Body of pancreas (tissue), 4 donors: ENCODE data around the gene ADAMTS3. TPM values are rescaled to one million over a fixed set of nuclear protein-coding genes. Genes with fewer than 3 reads are reported as not detected.

Experiments
- ATAC-seq: fragments of 150-250 bp; one replicate; pipeline ENCODE4 v1.9.1; 2016
- DNase-seq, 4 donors: peaks; one replicate each; pipeline ENCODE4 v3.0.0-alpha.2; 2019
- H3K27ac ChIP-seq, 4 donors: fragments of 200-600 bp; sonication (generic); 1 replicate in 3 of 4; 2 replicates in 1 of 4; pipeline versions ENCODE4 v1.5.1 to v1.6.1; 2016 to 2019; ENCODE audit warnings: mild to moderate bottlenecking in 1 of 4, mixed read lengths in 1 of 4, moderate library complexity in 1 of 4
- H3K27me3 ChIP-seq, 2 donors: fragments of 200-600 bp; sonication (generic); one replicate each; pipeline ENCODE4 v1.6.0; 2016; ENCODE audit warnings: mild to moderate bottlenecking in 1 of 2
- H3K36me3 ChIP-seq, 2 donors: fragments of 200-600 bp; sonication (generic); replicated peaks in 1 of 2; 2 replicates each; pipeline ENCODE4 v1.5.1; 2016; ENCODE audit warnings: low read depth in 2 of 2; ENCODE audit not compliant: insufficient read depth in 1 of 2
- H3K4me1 ChIP-seq: fragments of 200-600 bp; sonication (generic); one replicate; pipeline ENCODE4 v1.6.0; 2016
- H3K4me3 ChIP-seq, 2 donors: fragments of 200-600 bp; sonication (generic); 1 replicate in 1 of 2; 2 replicates in 1 of 2; pipeline ENCODE4 v1.5.1; 2016 to 2019
- H3K9me3 ChIP-seq, 3 donors: fragments of 200-600 bp; sonication (generic); 1 replicate in 2 of 3; 2 replicates in 1 of 3; pipeline ENCODE4 v1.5.1; 2016
- POLR2A ChIP-seq, 3 donors: fragments of 450-650 bp; IDR thresholded peaks; one replicate each; pipeline ENCODE4 v1.6.1; 2016; ENCODE audit warnings: antibody characterized with exemption in 3 of 3, mild to moderate bottlenecking in 2 of 3
- WGBS, 2 donors: methylation state at CpG; one replicate each; pipeline ENCODE4 v1.1.5; 2017; 5-methylcytosine and 5-hydroxymethylcytosine counted together
- intact Hi-C: fragments of 100-400 bp; cut with DNase I; formaldehyde crosslinking; loops from one replicate; pipeline ENCODE4 v1.15.1; 2023
- total RNA-seq, 2 donors: library from RNA; depleted of rRNA; stranded (reverse); fragments of >200 nt; gene quantifications; one replicate each; pipeline ENCODE4 v1.1.0, GENCODE V29; 2016
- TF ChIP-seq, protein P1 (sequence below), 7 experiments: fragments of 450-650 bp in 4 of 7; fragments of 200-600 bp in 3 of 7; sonication (generic) in 3 of 7; IDR thresholded peaks; one replicate each; pipeline ENCODE4 v1.5.1; 2016 to 2019; ENCODE audit warnings: antibody characterized with exemption in 7 of 7

The ADAMTS3 gene
- total RNA-seq, 2 donors from 2014 or later = 0.26 to 0.33 TPM

- H3K9me3 ChIP-seq = no peaks in the 10 kb centered on the region
- 62% methylated on average over 1 of the region's 1 CpG for WGBS, 2 donors
- H3K4me1 ChIP-seq = no peaks in the 10 kb centered on the region
- DNase-seq (no peak), ATAC-seq (no peak)
- no peaks in the 10 kb centered on the region for H3K36me3 ChIP-seq
- no peak for TF ChIP-seq POLR2A (IDR thresholded peaks at IDR 0.05)
- TF ChIP-seq, protein P1, sequence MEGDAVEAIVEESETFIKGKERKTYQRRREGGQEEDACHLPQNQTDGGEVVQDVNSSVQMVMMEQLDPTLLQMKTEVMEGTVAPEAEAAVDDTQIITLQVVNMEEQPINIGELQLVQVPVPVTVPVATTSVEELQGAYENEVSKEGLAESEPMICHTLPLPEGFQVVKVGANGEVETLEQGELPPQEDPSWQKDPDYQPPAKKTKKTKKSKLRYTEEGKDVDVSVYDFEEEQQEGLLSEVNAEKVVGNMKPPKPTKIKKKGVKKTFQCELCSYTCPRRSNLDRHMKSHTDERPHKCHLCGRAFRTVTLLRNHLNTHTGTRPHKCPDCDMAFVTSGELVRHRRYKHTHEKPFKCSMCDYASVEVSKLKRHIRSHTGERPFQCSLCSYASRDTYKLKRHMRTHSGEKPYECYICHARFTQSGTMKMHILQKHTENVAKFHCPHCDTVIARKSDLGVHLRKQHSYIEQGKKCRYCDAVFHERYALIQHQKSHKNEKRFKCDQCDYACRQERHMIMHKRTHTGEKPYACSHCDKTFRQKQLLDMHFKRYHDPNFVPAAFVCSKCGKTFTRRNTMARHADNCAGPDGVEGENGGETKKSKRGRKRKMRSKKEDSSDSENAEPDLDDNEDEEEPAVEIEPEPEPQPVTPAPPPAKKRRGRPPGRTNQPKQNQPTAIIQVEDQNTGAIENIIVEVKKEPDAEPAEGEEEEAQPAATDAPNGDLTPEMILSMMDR (IDR thresholded peaks at IDR 0.05) = no peak
- no peak overlapping the region for H3K27ac ChIP-seq
- intact Hi-C loops = no loop called here
- H3K27me3 ChIP-seq = no peaks in the 10 kb centered on the region
- H3K4me3 ChIP-seq = no peak overlapping the region
These were observed 119.3 kb downstream of the ADAMTS3 start for GRCh38 chr4:72449705-72450104.

DNA sequence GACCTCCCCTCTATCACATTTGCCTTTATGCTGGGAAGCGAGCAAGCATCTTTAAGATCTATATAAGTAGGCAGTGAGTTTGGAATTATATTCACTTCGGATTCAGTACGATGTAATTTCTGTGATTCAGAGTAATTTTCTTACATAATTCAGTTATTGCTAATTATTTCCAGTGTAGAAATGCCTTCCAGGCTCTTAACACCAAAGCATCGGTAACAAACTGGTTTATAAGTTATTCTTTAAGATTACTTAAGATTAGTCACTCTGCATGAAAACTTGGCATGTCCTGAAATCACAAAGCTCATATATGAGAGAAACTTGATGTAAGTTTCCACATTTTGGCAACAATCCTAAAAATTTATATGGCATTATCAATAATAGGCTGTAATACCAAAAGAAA, 120.8 kb downstream of the ADAMTS3 start:
- H3K9me3 ChIP-seq = no peaks in the 10 kb centered on the region
- intact Hi-C loops = no loop called here
- H3K36me3 ChIP-seq = no peaks in the 10 kb centered on the region
- DNase-seq (no peak), ATAC-seq (no peak)
- no peaks in the 10 kb centered on the region for H3K4me1 ChIP-seq
- no peaks in the 10 kb centered on the region for H3K27me3 ChIP-seq
- TF ChIP-seq, protein P1 (IDR thresholded peaks at IDR 0.05) = no peak
- no peak for TF ChIP-seq POLR2A (IDR thresholded peaks at IDR 0.05)
- 61 to 83% methylated on average over 4 of the region's 4 CpGs for WGBS, 2 donors
- H3K4me3 ChIP-seq = no peak overlapping the region
- H3K27ac ChIP-seq = no peak overlapping the region

DNA sequence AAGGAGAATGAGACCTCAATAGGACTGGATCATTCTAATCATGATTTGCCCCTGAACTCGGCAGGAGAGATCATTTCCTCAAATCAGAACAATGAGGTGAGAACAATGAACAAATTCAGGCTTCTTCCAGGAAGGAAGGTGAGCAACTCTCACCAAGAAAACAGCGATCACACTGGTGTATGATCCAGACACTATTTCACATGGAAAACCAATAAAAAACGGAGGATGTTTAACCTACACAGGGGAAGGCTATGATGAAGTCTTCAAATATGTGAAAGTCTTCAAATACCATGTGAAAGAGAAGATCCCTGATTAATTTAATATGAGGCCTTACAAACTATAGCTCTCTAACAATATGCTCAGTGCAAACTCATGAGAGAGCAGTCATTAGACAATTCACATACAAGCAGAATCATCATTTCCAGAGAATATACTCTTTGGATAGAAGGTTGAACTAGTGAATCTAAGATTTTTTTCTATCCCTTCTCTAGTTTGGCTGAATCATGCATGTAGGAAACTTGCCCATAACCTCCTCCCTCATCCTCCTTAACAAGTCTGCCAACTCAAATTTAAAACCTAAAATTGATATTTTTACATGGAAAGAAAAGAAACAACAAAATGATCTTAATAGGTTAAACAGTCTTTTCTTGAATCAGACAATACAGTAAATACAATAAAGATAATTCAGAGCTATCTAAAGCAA, 122.5 kb downstream of the ADAMTS3 start:
- 57 to 63% methylated on average over 3 of the region's 3 CpGs for WGBS, 2 donors
- intact Hi-C loops = no loop called here
- H3K9me3 ChIP-seq = no peaks in the 10 kb centered on the region
- H3K27ac ChIP-seq = no peak overlapping the region
- no peaks in the 10 kb centered on the region for H3K27me3 ChIP-seq
- no peaks in the 10 kb centered on the region for H3K36me3 ChIP-seq
- DNase-seq = no peak
- no peak overlapping the region for H3K4me3 ChIP-seq
- ATAC-seq = no peak
- H3K4me1 ChIP-seq = no peaks in the 10 kb centered on the region
- TF ChIP-seq, protein P1 (IDR thresholded peaks at IDR 0.05) = no peak
- no peak for TF ChIP-seq POLR2A (IDR thresholded peaks at IDR 0.05)

DNA sequence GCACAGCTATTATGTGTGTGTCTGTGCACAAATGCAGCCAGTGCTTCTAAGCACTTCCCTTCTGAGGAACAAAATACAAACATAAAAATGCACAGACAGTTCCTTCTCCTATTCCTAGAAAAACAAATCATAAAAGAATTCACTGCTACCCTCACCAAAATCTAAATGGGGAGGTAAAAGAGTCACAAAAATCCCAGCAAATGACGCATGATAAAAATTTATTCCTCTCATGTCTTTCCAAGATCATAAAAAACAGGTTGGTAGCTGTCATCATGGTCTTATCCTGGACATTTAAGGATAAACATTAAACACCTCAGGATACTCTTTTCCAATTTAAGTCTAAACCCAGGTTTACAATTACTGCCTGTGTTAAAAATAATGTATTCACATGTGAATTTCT, 124.9 kb downstream of the ADAMTS3 start:
- no peak overlapping the region for H3K27ac ChIP-seq
- DNase-seq (no peak), ATAC-seq (no peak)
- no peak overlapping the region for H3K4me3 ChIP-seq
- 87 to 92% methylated on average over 1 of the region's 1 CpG for WGBS, 2 donors
- intact Hi-C loops = no loop called here
- no peaks in the 10 kb centered on the region for H3K4me1 ChIP-seq
- H3K27me3 ChIP-seq = no peaks in the 10 kb centered on the region
- H3K9me3 ChIP-seq = no peaks in the 10 kb centered on the region
- TF ChIP-seq, protein P1 (IDR thresholded peaks at IDR 0.05) = no peak
- TF ChIP-seq POLR2A (IDR thresholded peaks at IDR 0.05) = no peak
- H3K36me3 ChIP-seq = no peaks in the 10 kb centered on the region

DNA sequence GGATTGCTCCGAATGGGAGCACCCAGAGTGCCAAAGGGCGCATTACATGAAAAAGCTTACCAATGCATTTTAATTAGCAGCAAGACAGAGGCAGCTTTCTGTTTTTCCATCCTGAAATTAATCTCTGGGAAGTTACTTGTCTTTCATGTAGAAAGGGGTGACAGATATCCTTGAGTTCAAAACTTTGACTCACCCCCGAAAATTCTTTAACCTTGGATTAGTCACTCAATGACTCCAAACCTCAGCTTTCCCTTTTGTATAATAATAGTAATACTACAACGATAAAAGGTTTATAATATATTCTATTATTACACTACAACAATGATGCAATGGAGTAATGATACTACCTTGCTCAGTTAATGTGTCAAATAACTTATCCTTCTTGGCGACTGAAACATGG, 126.3 kb downstream of the ADAMTS3 start:
- no peak overlapping the region for H3K27ac ChIP-seq
- TF ChIP-seq, protein P1 (IDR thresholded peaks at IDR 0.05) = no peak
- no peak for TF ChIP-seq POLR2A (IDR thresholded peaks at IDR 0.05)
- no peaks in the 10 kb centered on the region for H3K27me3 ChIP-seq
- WGBS, 2 donors = 77 to 83% methylated on average over 5 of the region's 5 CpGs
- no peaks in the 10 kb centered on the region for H3K9me3 ChIP-seq
- intact Hi-C loops = no loop called here
- DNase-seq = no peak
- no peaks in the 10 kb centered on the region for H3K36me3 ChIP-seq
- H3K4me1 ChIP-seq = no peaks in the 10 kb centered on the region
- no peak for ATAC-seq
- no peak overlapping the region for H3K4me3 ChIP-seq
